ENCODE measurements around the gene TPX2. TPM values are rescaled to one million over a fixed set of nuclear protein-coding genes. Genes with fewer than 3 reads are reported as not detected.

TPX2 gene
- total RNA-seq, 1 experiment from 2014 or later, result 164 TPM

Other genes starting within 250 kb of the TPX2 start
- 283 and 338 TPM in 2 replicates for gene HM13, start 224.8 kb upstream of the TPX2 start, total RNA-seq (2014; rRNA removed; shearing (Covaris generic); ENCODE audit: low replicate concordance)
- gene ID1, start 134.0 kb upstream of the TPX2 start, total RNA-seq (2014; rRNA removed; shearing (Covaris generic); ENCODE audit: low replicate concordance), result 1,473 and 1,479 TPM in 2 replicates
- not detected in 2 replicates for gene COX4I2, start 101.4 kb upstream of the TPX2 start, total RNA-seq (2014; rRNA removed; shearing (Covaris generic); ENCODE audit: low replicate concordance)
- gene BCL2L1, start 16.4 kb upstream of the TPX2 start, total RNA-seq (2014; rRNA removed; shearing (Covaris generic); ENCODE audit: low replicate concordance), result 254 and 256 TPM in 2 replicates
- gene MYLK2, start 80.1 kb downstream of the TPX2 start, total RNA-seq (2014; rRNA removed; shearing (Covaris generic); ENCODE audit: low replicate concordance), result not detected in 2 replicates
- gene FOXS1, start 106.3 kb downstream of the TPX2 start, total RNA-seq (2014; rRNA removed; shearing (Covaris generic); ENCODE audit: low replicate concordance), result not detected in 2 replicates
- gene DUSP15, start 131.2 kb downstream of the TPX2 start, total RNA-seq (2014; rRNA removed; shearing (Covaris generic); ENCODE audit: low replicate concordance), result 3.9 TPM in 1 of 2 replicates, not detected in the other
- 0.20 TPM in 1 of 2 replicates, not detected in the other for gene TTLL9, start 131.3 kb downstream of the TPX2 start, total RNA-seq (2014; rRNA removed; shearing (Covaris generic); ENCODE audit: low replicate concordance)
- 50.9 and 55.6 TPM in 2 replicates for gene PDRG1, start 212.8 kb downstream of the TPX2 start, total RNA-seq (2014; rRNA removed; shearing (Covaris generic); ENCODE audit: low replicate concordance)
- 8.1 and 9.7 TPM in 2 replicates for gene XKR7, start 228.9 kb downstream of the TPX2 start, total RNA-seq (2014; rRNA removed; shearing (Covaris generic); ENCODE audit: low replicate concordance)